H1 (cell line): Measurements from ENCODE around the gene C16orf46. TPM values are rescaled to one million over a fixed set of nuclear protein-coding genes. Genes with fewer than 3 reads are reported as not detected.

Source experiments
- CBX5 ChIP-seq: fragments of 300-800, 300-1000 bp; sonication (generic); IDR thresholded peaks from 2 replicates; pipeline ENCODE4 v1.7.1; 2016; ENCODE audit warnings: antibody characterized with exemption, low read length, low read depth
- EZH2 ChIP-seq: fragments of 200-600 bp; sonication (generic); IDR thresholded peaks from 2 replicates; pipeline ENCODE4 v1.7.1; 2012; ENCODE audit warnings: low read depth, mild to moderate bottlenecking, moderate library complexity, low read length, inconsistent platforms; ENCODE audit not compliant: severe bottlenecking
- FOSL1 ChIP-seq: IDR thresholded peaks from 2 replicates; pipeline ENCODE4 v1.6.1; 2011; ENCODE audit warnings: mild to moderate bottlenecking, low read depth, low read length, moderate library complexity; ENCODE audit not compliant: insufficient read depth
- GTF2F1 ChIP-seq: IDR thresholded peaks from 2 replicates; pipeline ENCODE4 v1.6.1; 2012; ENCODE audit warnings: low read depth, low read length, improper control_type of control experiment, borderline replicate concordance
- MAX ChIP-seq: IDR thresholded peaks from 2 replicates; pipeline ENCODE4 v1.6.1; 2012; ENCODE audit warnings: inconsistent platforms
- PHF8 ChIP-seq: fragments of 200-600 bp; sonication (generic); conservative IDR thresholded peaks from 2 replicates; pipeline ENCODE4 v1.7.1; 2012; ENCODE audit warnings: low read depth, mild to moderate bottlenecking, inconsistent platforms, low read length, moderate library complexity
- RFX5 ChIP-seq: IDR thresholded peaks from 2 replicates; pipeline ENCODE4 v1.6.1; 2011; ENCODE audit warnings: low read depth, low read length, improper control_type of control experiment, borderline replicate concordance
- TAF7 ChIP-seq: optimal IDR thresholded peaks from 2 replicates; pipeline ENCODE3; 2011; ENCODE audit warnings: low read depth, mild to moderate bottlenecking, inconsistent platforms, low read length, moderate library complexity, borderline replicate concordance
- polyA plus RNA-seq, 7 experiments: library from polyadenylated mRNA; depleted of rRNA in 3 of 7; stranded (reverse) in 5 of 7; unstranded in 2 of 7; fragments of >200 nt in 5 of 7; fragments of 200-250 nt in 2 of 7; gene quantifications; 1 replicate in 5 of 7; 2 replicates in 1 of 7; 4 replicates in 1 of 7; pipeline versions ENCODE4 v1.2.1 to v1.2.3, GENCODE V29; 2011 to 2013; ENCODE audit warnings: missing spikeins in 2 of 7, mixed read lengths in 2 of 7
- total RNA-seq: library from RNA; stranded (reverse); fragmentation: NEBNext Ultra II Directional; extraction: Animal tissue kit (Norgen Biotek cat#: 25700); gene quantifications from 2 replicates; pipeline ENCODE4 v1.2.1, GENCODE V29; 2021

Gene C16orf46
- total and polyA plus RNA-seq, 2 of the 8 experiments (the other 6 are each of a cell fraction or from before 2014, with no cell fraction given), result 0.48 to 0.60 TPM

DNA sequence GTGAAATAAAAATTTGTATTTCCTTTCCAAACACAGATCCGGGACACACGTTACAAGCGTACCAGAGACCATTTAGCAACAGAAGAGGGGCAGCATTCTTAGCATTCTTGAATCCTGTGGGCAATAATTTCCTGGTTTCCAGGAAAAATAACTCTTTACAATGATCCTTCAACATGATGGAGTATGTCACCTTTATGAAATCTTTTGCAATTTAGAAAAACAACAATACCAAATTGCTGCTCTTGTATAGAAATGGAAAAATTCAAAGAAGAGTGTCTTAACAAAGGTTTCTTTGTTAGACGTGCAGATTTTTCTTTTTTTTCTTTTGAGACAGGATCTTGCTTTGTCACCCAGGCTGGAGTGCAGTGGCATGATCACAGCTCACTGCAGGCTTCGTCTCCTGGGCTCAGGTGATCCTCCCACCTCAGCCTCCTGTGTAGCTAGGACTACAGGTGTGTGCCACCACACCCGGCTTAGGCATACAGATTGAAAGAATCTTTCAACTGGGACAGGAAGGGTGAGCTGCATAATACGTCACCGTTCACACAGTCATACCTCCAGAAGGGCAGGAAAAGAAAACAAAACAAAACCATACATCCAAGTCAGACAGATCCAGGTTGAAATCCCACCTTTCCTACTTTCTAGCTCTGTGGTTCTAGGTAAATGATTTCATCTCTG lies 29.9 kb upstream of the C16orf46 start (continued):
- TF ChIP-seq RFX5 (no peak), CBX5 (no peak), EZH2 (no peak), MAX (no peak), GTF2F1 (no peak), TAF7 (no peak), PHF8 (no peak), FOSL1 (no peak)
